ENCODE results near the gene LRRC3B.

Gene LRRC3B

DNA sequence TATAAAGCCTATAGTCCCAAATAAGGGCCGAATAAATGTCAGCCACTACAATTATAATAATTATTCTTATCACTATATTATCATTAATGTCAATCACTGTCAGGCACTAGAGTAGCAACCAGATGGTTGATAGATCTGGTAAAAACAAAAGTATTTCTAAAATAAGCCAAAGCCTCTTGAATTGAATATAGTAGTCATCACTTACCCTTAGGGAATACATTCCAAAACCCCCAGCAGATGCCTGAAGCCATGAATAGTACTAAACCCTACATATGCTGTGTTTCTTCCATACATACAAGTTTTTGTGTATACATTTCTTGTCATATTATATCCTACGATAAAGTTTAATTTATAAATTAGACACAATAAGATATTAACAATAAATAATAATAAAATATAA, 59.1 kb downstream of the LRRC3B start:
- DNase-seq (ENCODE audit: extremely low read depth, low read depth), result no peak
- TF ChIP-seq, protein P1, sequence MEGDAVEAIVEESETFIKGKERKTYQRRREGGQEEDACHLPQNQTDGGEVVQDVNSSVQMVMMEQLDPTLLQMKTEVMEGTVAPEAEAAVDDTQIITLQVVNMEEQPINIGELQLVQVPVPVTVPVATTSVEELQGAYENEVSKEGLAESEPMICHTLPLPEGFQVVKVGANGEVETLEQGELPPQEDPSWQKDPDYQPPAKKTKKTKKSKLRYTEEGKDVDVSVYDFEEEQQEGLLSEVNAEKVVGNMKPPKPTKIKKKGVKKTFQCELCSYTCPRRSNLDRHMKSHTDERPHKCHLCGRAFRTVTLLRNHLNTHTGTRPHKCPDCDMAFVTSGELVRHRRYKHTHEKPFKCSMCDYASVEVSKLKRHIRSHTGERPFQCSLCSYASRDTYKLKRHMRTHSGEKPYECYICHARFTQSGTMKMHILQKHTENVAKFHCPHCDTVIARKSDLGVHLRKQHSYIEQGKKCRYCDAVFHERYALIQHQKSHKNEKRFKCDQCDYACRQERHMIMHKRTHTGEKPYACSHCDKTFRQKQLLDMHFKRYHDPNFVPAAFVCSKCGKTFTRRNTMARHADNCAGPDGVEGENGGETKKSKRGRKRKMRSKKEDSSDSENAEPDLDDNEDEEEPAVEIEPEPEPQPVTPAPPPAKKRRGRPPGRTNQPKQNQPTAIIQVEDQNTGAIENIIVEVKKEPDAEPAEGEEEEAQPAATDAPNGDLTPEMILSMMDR (IDR thresholded peaks at IDR 0.05; ENCODE audit: low read depth, low read length), result no peak

DNA sequence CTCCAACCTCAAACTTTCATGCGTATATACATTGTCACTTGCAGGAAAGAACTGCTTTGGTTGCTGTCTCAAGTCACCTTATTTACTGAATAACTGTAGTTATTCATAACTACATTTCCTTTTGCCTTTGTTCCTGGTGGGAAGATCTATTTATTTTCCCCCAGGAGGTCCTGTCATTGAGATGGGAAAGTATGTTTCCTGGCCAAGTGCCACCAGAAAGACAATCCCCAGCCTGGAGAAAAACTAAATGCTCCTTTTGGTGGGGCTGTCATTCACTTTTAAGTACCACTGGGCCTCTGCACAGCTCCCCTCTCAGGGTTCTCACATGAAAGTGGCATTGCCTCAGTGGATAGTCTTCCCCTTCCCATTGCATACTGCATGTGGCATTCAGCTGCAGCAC, 59.8 kb downstream of the LRRC3B start:
- TF ChIP-seq, protein P1 (IDR thresholded peaks at IDR 0.05; ENCODE audit: low read depth, low read length), result no peak
- DNase-seq (ENCODE audit: extremely low read depth, low read depth), result no peak

DNA sequence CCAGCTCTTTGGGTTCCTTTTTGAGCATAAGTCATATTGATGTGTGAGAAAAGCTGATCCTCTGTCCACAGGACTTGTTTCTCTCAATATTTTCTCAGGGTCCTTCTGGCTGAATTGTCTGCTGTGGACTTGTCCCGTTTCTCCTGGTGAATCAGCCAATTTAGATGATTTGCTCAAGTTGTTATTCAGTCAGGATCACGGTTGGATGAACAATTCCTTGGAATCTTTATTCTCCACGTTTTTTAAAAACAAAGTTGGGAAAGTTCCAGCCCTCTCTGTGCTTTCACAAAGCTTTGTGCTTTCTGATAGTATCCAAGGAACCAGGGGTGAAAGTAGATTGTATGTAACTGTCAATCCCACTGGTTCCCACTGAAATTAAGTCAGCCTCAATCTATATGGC, 61.3 kb downstream of the LRRC3B start:
- TF ChIP-seq, protein P1 (IDR thresholded peaks at IDR 0.05; ENCODE audit: low read depth, low read length), result no peak

DNA sequence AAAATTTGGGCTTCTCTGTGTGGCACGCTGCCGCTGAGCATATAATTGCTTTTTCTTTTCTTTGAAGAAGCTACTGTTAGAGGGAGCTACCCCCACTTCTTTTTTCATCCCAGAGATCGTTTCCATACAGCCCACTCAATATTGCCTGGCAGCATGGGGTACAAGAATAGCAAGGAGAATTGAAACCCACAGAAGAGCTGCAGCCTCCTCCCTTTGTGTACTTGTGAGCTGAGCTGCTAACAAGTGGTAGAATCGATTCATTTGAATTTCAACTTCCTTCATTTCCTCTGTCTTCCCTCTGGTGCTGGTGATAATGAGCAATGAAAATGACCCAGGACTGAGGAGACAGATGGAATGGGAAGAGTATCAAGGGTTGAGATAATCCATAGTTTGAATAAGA, 64.9 kb downstream of the LRRC3B start:
- no peak for DNase-seq (ENCODE audit: extremely low read depth, low read depth)
- TF ChIP-seq, protein P1 (IDR thresholded peaks at IDR 0.05; ENCODE audit: low read depth, low read length), result no peak

More for the DNA sequence above, 61.3 kb downstream of the LRRC3B start:
- no peak for DNase-seq (ENCODE audit: extremely low read depth, low read depth)

DNA sequence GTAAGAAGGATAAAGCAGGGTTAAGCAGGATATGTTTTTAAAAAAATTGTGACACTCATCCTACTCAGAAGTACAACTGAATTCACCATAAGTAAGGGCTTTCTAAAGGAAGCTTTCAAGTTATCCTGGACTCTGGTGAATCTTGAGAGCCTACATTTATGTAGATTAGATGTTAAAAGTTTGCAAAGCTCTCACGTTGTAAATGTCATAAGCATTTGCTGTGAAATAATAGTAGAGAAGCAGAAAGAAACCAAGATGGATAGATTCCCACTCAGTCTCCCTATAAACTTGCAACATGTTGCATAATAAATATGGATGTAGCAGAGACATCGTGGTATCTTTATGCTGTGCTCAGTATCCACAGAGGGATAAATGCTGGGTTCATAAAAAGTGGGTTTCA, 77.0 kb downstream of the LRRC3B start:
- TF ChIP-seq, protein P1 (IDR thresholded peaks at IDR 0.05; ENCODE audit: low read depth, low read length), result no peak

DNA sequence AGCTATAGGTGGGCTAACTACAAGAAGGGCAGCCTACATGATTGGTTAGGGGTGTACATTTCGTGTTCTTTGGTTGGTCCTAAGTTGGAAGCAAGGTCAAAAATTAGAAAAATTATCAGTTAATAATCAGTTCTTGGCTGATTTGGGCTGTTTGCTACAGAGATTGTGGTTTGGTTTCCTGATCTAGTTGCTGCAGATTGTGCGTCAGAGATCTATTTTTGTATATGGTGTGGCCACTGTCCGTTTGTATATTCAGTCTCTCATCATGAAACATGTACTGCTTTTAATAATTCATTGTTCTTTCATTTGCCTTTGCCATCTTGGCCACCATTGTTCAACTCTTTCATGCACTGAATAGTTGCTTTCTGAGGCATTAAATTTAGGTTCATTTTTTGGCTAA, 80.9 kb downstream of the LRRC3B start:
- TF ChIP-seq, protein P1 (IDR thresholded peaks at IDR 0.05; ENCODE audit: low read depth, low read length), result no peak
- no peak for DNase-seq (ENCODE audit: extremely low read depth, low read depth)

More for the DNA sequence above, 77.0 kb downstream of the LRRC3B start:
- no peak for DNase-seq (ENCODE audit: extremely low read depth, low read depth)

DNA sequence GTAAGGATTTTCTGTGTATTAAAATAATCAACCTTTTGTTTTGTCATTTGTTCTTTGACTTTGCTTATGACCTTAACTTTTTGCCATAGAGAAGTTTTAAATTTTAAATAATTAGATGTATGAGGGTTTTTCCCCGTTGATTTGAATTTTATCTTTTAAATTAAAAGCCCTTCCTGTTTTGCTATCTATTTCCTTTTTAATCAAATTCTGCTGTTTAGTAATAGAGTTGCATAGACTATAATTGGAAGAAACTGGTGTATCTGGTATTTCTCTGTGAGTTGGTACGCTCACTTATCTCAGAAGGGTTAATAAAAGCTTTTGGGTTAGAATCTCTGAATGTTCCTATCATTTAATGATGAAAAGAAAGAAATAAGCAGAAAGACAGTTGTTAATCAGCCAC, 82.2 kb downstream of the LRRC3B start:
- TF ChIP-seq, protein P1 (IDR thresholded peaks at IDR 0.05; ENCODE audit: low read depth, low read length), result no peak
- no peak for DNase-seq (ENCODE audit: extremely low read depth, low read depth)
